H4 (cell line): Measurements from ENCODE around the gene NSUN3. TPM values are rescaled to one million over a fixed set of nuclear protein-coding genes. Genes with fewer than 3 reads are reported as not detected.

Experiments used
- total RNA-seq: library from RNA; depleted of rRNA; stranded (reverse); fragments of >200 nt; shearing (Covaris generic); gene quantifications from 2 replicates; pipeline ENCODE4 v1.2.3, GENCODE V29; 2014; rRNA removed

NSUN3 gene
- total RNA-seq, 1 experiment from 2014 or later, result 13.3 TPM

Other genes starting within 250 kb of the NSUN3 start
- gene PROS1, start 89.2 kb upstream of the NSUN3 start, total RNA-seq, result 10.3 and 10.9 TPM in 2 replicates
- gene ARL13B, start 82.9 kb upstream of the NSUN3 start, total RNA-seq, result 6.8 and 8.6 TPM in 2 replicates
- gene STX19, start 34.5 kb upstream of the NSUN3 start, total RNA-seq, result not detected in 2 replicates
- 3.9 and 5.8 TPM in 2 replicates for gene DHFR2, start 145 bp upstream of the NSUN3 start, total RNA-seq